Measurements from ENCODE around the gene HNRNPA0.

HNRNPA0 gene

GRCh38 chr5:137724251-137724650 is 29.9 kb downstream of the HNRNPA0 start:
- ATAC-seq (ENCODE audit: low read depth) (no peak), DNase-seq (ENCODE audit: low spot score in 2 of 2) (no peak)
- Mint-ChIP-seq H3K27ac (no peak overlapping the region), H3K9me3 (no peaks in the 10 kb centered on the region), H3K4me3 (no peak overlapping the region), H3K4me1 (no peaks in the 10 kb centered on the region), H3K27me3 (no peaks in the 10 kb centered on the region), H3K36me3 (peaks cover 2% of the 10 kb centered on the region)

- DNase-seq (ENCODE audit: low spot score in 2 of 2) (no peak), ATAC-seq (ENCODE audit: low read depth) (no peak)
- Mint-ChIP-seq H3K4me1 (no peaks in the 10 kb centered on the region), H3K36me3 (peaks cover 2% of the 10 kb centered on the region), H3K9me3 (peaks cover 3% of the 10 kb centered on the region), H3K4me3 (no peak overlapping the region), H3K27me3 (no peaks in the 10 kb centered on the region), H3K27ac (no peak overlapping the region)
Measured at GRCh38 chr5:137718611-137719010, 35.6 kb downstream of the HNRNPA0 start.

- DNase-seq (ENCODE audit: low spot score in 2 of 2) (no peak), ATAC-seq (ENCODE audit: low read depth) (no peak)
- Mint-ChIP-seq H3K9me3 (peaks cover 3% of the 10 kb centered on the region), H3K27ac (no peak overlapping the region), H3K4me3 (no peak overlapping the region), H3K4me1 (no peaks in the 10 kb centered on the region), H3K27me3 (no peaks in the 10 kb centered on the region), H3K36me3 (peaks cover 8% of the 10 kb centered on the region)
Measured at GRCh38 chr5:137716337-137716736, 37.8 kb downstream of the HNRNPA0 start.

DNA sequence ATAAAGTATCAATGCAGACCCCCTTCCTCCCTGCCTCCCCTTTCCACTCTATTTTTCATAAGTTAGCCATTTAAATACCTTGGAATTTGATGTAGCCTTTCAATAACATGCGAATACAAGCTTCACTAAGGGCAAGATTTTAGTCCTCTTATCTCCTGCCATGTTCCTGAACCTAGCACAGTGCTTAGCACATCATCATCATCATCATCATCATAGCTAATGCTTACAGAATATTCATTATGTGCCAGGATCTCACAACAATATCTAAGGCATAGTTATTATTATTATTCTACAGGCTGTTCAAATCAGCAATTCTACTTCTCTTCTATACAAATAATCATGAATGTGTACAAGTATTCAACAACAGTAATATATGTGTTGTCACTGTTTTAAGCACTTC is 38.7 kb downstream of the HNRNPA0 start:
- H3K27ac Mint-ChIP-seq = no peak overlapping the region
- H3K4me3 Mint-ChIP-seq = no peak overlapping the region
- H3K27me3 Mint-ChIP-seq = peaks cover 3% of the 10 kb centered on the region
- ATAC-seq (ENCODE audit: low read depth) (no peak), DNase-seq (ENCODE audit: low spot score in 2 of 2) (no peak)
- peaks cover 13% of the 10 kb centered on the region for H3K36me3 Mint-ChIP-seq
- H3K9me3 Mint-ChIP-seq = peaks cover 3% of the 10 kb centered on the region
- H3K4me1 Mint-ChIP-seq = no peaks in the 10 kb centered on the region

- H3K4me3 Mint-ChIP-seq = no peak overlapping the region
- no peak overlapping the region for H3K27ac Mint-ChIP-seq
- H3K9me3 Mint-ChIP-seq = peaks cover 3% of the 10 kb centered on the region
- ATAC-seq (ENCODE audit: low read depth) (no peak), DNase-seq (ENCODE audit: low spot score in 2 of 2) (no peak)
- peaks cover 3% of the 10 kb centered on the region for H3K27me3 Mint-ChIP-seq
- H3K4me1 Mint-ChIP-seq = no peaks in the 10 kb centered on the region
- peaks cover 13% of the 10 kb centered on the region for H3K36me3 Mint-ChIP-seq
Measured at GRCh38 chr5:137714946-137715345, 39.2 kb downstream of the HNRNPA0 start.

DNA sequence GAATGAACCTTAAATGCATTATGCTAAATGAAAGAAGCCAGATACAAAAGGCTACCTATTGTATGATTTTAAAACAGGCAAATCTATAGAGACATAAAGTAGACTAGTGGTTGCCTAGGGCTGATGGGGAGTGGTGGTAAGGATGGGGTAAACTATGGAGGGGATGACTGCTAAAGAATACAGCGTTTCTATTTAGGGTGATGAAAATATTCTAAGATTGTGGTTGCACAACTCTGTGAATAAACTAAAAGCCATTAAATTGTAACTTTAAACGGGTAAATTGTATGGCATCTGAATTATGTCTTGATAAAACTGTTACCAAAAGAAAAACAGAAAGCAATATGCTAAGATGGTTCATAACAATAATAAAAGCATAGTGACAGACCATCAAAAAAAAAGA is 39.7 kb downstream of the HNRNPA0 start:
- H3K27ac Mint-ChIP-seq = no peak overlapping the region
- peaks cover 11% of the 10 kb centered on the region for H3K36me3 Mint-ChIP-seq
- peaks cover 3% of the 10 kb centered on the region for H3K27me3 Mint-ChIP-seq
- no peak for DNase-seq (ENCODE audit: low spot score in 2 of 2)
- H3K4me1 Mint-ChIP-seq = no peaks in the 10 kb centered on the region
- H3K4me3 Mint-ChIP-seq = no peak overlapping the region
- peaks cover 3% of the 10 kb centered on the region for H3K9me3 Mint-ChIP-seq
- no peak for ATAC-seq (ENCODE audit: low read depth)

- no peak overlapping the region for H3K4me3 Mint-ChIP-seq
Measured at GRCh38 chr5:137712139-137712667, 42.0 kb downstream of the HNRNPA0 start.

DNA sequence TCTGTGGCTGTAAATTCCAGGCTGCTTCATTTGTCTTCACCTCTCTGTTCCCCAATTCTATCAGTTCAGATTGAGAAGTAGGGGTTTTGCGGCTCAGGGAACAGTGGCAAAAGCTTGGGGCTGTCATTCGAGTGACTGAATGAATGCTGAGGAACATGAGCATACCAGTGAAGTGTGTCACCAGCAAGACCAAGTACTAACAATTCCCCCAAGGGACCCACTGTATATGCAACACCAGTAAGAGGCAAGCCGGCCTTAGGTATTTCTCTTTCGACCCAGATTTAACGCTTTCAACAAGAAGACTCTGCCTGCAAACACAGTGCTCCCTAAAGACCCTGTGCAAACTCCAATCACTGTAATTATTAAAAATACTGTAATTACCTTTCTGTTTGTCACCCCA is 44.1 kb downstream of the HNRNPA0 start:
- ATAC-seq (ENCODE audit: low read depth) (no peak), DNase-seq (ENCODE audit: low spot score in 2 of 2) (no peak)
- Mint-ChIP-seq H3K9me3 (peaks cover 3% of the 10 kb centered on the region), H3K27me3 (peaks cover 3% of the 10 kb centered on the region), H3K4me1 (no peaks in the 10 kb centered on the region), H3K36me3 (peaks cover 16% of the 10 kb centered on the region), H3K27ac (no peak overlapping the region), H3K4me3 (no peak overlapping the region)

More at GRCh38 chr5:137712139-137712667, 42.0 kb downstream of the HNRNPA0 start:
- H3K4me1 Mint-ChIP-seq = no peaks in the 10 kb centered on the region
- H3K36me3 Mint-ChIP-seq = peaks cover 13% of the 10 kb centered on the region
- no peak for ATAC-seq (ENCODE audit: low read depth)
- peaks cover 3% of the 10 kb centered on the region for H3K27me3 Mint-ChIP-seq
- DNase-seq (ENCODE audit: low spot score in 2 of 2) = no peak
- H3K27ac Mint-ChIP-seq = no peak overlapping the region
- H3K9me3 Mint-ChIP-seq = peaks cover 3% of the 10 kb centered on the region

DNA sequence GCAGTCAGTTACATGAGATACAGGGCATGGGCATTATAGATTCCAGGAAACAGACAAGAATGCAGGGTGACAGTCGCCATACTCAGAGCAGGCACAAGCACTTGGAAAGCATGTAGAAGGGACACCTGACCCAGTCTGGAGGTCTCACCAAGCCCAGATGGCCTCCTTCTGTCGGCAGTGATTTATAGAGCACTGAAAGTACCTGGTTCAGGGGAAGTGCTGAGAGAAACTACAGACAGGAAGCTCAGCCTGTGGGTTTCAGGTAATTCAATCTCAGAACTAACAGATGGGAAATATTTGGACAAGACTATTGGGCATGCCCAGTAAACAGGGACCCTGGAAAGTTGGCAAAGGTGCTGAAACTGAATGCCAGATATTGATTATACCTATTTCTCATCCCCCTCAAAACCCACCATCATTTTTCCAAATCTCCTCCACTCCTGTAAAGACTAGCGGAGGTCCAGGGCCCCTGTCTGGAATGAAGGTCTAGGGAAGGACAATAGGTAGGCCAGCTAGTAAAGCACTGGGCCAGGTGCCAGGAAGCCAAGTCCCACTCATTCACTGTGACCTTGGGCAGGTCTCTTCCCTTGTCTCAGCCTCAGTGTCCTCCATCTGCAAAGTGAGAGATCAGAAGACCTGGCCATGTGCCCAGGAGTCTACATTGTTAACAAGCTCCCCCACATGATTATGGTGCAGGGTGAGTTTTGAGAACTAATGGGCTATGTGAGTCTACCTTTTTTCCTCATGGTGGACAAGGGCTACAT is 45.2 kb downstream of the HNRNPA0 start:
- no peak for DNase-seq (ENCODE audit: low spot score in 2 of 2)
- H3K36me3 Mint-ChIP-seq = peaks cover 16% of the 10 kb centered on the region
- no peak overlapping the region for H3K27ac Mint-ChIP-seq
- H3K9me3 Mint-ChIP-seq = peaks cover 1% of the 10 kb centered on the region
- no peak for ATAC-seq (ENCODE audit: low read depth)
- H3K4me1 Mint-ChIP-seq = no peaks in the 10 kb centered on the region
- H3K27me3 Mint-ChIP-seq = peaks cover 3% of the 10 kb centered on the region
- H3K4me3 Mint-ChIP-seq = no peak overlapping the region

DNA sequence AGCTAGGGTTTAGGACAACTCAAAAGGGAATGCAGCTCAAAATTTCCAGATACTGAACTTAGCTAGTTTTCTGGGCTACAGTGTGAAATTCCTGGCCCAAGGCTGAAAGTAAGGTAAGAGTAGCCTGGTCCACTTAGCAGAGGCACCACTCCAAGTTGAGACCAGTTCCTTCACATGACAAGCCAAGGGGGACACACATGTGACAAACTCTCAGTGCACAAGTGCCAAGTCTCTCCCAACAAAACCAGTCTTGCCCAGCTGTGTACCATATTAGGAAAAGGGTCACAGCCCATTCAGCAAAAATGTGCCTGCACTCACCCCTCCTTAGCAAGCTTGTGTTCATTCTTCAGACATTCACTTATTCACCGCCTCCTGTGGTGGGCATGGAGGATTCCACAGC is 46.1 kb downstream of the HNRNPA0 start:
- Mint-ChIP-seq H3K9me3 (no peaks in the 10 kb centered on the region), H3K27me3 (peaks cover 3% of the 10 kb centered on the region), H3K36me3 (peaks cover 16% of the 10 kb centered on the region), H3K27ac (no peak overlapping the region), H3K4me1 (no peaks in the 10 kb centered on the region), H3K4me3 (no peak overlapping the region)
- ATAC-seq (ENCODE audit: low read depth) (no peak), DNase-seq (ENCODE audit: low spot score in 2 of 2) (no peak)

GRCh38 chr5:137706841-137707240 is 47.3 kb downstream of the HNRNPA0 start:
- ATAC-seq (ENCODE audit: low read depth) = no peak
- Mint-ChIP-seq H3K4me3 (no peak overlapping the region), H3K27me3 (peaks cover 3% of the 10 kb centered on the region), H3K4me1 (no peaks in the 10 kb centered on the region), H3K9me3 (no peaks in the 10 kb centered on the region), H3K36me3 (peaks cover 15% of the 10 kb centered on the region), H3K27ac (no peak overlapping the region)
- DNase-seq (ENCODE audit: low spot score in 2 of 2) = no peak

DNA sequence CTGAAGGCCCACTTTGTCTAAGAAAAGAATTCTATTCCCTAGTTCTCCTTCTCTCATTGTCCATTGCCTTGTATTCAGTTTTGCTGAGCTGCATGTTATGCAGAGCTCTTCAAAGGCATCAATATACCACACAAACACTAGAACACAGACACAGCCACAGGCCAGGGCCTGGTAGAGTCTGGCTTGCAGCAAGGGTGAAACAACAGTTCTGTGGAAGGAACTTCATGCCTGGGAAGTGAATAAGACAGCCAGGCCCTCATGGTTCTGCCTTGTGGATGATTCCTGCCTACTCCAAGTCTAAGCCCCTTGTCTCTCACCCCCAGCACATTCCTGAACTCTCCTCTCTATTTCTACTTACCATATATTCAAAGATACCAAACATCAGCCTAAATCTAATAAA is 49.1 kb downstream of the HNRNPA0 start:
- peaks cover 13% of the 10 kb centered on the region for H3K36me3 Mint-ChIP-seq

DNA sequence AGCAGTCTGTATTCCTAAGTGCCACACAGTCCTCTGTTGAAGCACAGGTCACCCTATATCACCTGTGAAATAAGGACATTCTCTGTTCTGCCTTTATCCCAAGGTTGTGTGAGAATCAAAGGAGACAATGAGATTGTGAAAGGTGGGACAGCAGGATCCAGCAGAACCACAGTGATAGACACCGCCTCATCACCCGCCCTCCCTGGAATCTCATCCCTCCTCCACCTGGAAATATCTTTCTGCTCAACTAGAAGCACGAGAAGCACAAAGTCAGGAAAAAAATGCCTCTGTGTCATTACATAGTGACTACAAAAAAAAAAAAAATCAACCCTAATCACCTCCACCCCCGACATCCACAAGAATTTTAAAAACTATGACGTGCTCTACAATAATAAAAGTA is 50.6 kb downstream of the HNRNPA0 start:
- Mint-ChIP-seq H3K27me3 (no peaks in the 10 kb centered on the region), H3K27ac (no peak overlapping the region), H3K36me3 (peaks cover 16% of the 10 kb centered on the region), H3K9me3 (no peaks in the 10 kb centered on the region), H3K4me3 (no peak overlapping the region), H3K4me1 (no peaks in the 10 kb centered on the region)
- ATAC-seq (ENCODE audit: low read depth) (no peak), DNase-seq (ENCODE audit: low spot score in 2 of 2) (no peak)

More for the DNA sequence above, 49.1 kb downstream of the HNRNPA0 start:
- Mint-ChIP-seq H3K4me3 (no peak overlapping the region), H3K9me3 (no peaks in the 10 kb centered on the region), H3K27ac (no peak overlapping the region), H3K27me3 (no peaks in the 10 kb centered on the region), H3K4me1 (no peaks in the 10 kb centered on the region)
- ATAC-seq (ENCODE audit: low read depth) = no peak
- no peak for DNase-seq (ENCODE audit: low spot score in 2 of 2)

GRCh38 chr5:137700282-137700680 is 53.9 kb downstream of the HNRNPA0 start:
- Mint-ChIP-seq H3K4me3 (no peak overlapping the region), H3K27ac (no peak overlapping the region), H3K36me3 (peaks cover 11% of the 10 kb centered on the region), H3K9me3 (no peaks in the 10 kb centered on the region), H3K4me1 (peaks cover 9% of the 10 kb centered on the region), H3K27me3 (no peaks in the 10 kb centered on the region)
- DNase-seq (ENCODE audit: low spot score in 2 of 2) (no peak), ATAC-seq (ENCODE audit: low read depth) (no peak)
